GM21529 (cell line): ENCODE results near the gene SLC25A48.

Experiments used
- ATAC-seq: cut with Tn5 transposase; IDR thresholded peaks from one replicate; pipeline ENCODE4 v1.9.1; 2021; ENCODE audit not compliant: unreplicated experiment

The SLC25A48 gene

GRCh38 chr5:135913713-135914626 lies 79.5 kb downstream of the SLC25A48 start:
- no peak for ATAC-seq

GRCh38 chr5:135915466-135916001 lies 81.1 kb downstream of the SLC25A48 start:
- ATAC-seq, result no peak

GRCh38 chr5:135916638-135917263 lies 82.3 kb downstream of the SLC25A48 start:
- no peak for ATAC-seq

- ATAC-seq, result no peak
These were observed 85.7 kb downstream of the SLC25A48 start for GRCh38 chr5:135920199-135920598.

- ATAC-seq, result no peak
These were observed 86.9 kb downstream of the SLC25A48 start for GRCh38 chr5:135921388-135921787.

GRCh38 chr5:135930029-135930948 lies 95.8 kb downstream of the SLC25A48 start:
- ATAC-seq, result no peak

GRCh38 chr5:135930949-135931295 lies 96.5 kb downstream of the SLC25A48 start:
- ATAC-seq, result no peak

GRCh38 chr5:135934939-135935338 lies 100.5 kb downstream of the SLC25A48 start:
- no peak for ATAC-seq

- no peak for ATAC-seq
These were observed 102.9 kb downstream of the SLC25A48 start for GRCh38 chr5:135937245-135937911.
